GM23248 (cell line): ENCODE measurements around the gene NRF1.

Experiments used
- EZH2 ChIP-seq: fragments of 200-600 bp; sonication (generic); IDR thresholded peaks from 2 replicates; pipeline ENCODE4 v1.6.1; 2018; ENCODE audit warnings: antibody characterized with exemption, mild to moderate bottlenecking; ENCODE audit not compliant: insufficient read depth, poor library complexity, severe bottlenecking
- EZH2phosphoT487 ChIP-seq: fragments of 200-600 bp; sonication (generic); IDR thresholded peaks from 2 replicates; pipeline ENCODE4 v1.6.1; 2018; ENCODE audit warnings: antibody characterized with exemption, moderate library complexity, mild to moderate bottlenecking, low read depth; ENCODE audit not compliant: insufficient read depth

GRCh38 chr7:129626896-129627295 lies 15.4 kb downstream of the NRF1 start:
- TF ChIP-seq EZH2phosphoT487 (no peak), EZH2 (no peak)
